ENCODE measurements around the gene CCDC9.
A peak's percentile ranks its signal among the peaks of the same experiment; 100 is the strongest.

CCDC9 gene

DNA sequence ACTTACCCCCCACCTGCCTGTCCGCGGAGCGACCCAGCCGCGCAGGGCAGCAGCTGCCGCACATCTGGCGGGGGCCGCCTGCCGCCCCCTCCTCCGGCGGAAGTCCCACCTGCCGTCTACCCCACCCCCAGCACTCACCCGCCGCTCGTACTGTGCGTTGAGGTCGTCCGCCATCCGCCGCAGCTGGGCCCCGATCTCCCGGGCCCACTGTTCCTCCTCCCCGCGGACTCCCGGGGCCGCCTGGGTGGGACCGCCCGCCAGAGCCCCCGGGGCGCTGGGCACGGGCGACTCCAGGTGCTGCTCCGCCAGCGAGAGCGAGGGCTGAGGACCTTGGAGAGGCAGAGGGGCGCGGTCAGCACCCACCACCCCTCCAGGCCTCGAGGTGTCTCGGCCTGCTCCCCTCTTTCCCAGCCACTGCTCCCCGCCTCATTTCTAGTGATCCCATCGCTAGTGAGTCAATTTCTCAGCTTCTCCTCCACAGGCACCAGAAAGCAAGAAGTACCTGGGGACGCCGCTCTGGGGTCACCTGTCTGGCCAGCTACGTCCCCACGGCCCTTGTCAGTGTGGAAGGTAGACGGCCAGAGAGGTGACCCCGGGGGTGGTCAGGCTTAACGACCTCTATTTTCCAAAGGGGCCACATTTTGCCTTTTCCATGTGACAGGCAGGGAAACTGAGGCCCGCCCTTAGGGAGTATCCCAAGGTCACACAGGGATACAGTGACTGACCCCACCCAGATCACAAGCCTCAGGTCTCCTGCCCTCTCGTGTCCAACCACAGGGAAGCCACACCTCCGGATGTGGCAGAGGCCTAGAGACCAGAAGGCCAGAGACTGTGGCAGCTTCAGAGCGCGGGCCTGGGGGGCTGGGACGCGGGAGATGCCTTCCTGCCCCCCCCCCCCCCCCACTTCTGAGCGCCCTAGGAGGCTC lies 29.6 kb upstream of the CCDC9 start:
- peaks cover 13% of the 10 kb centered on the region for H3K36me3 ChIP-seq (ENCODE audit: low read depth)
- no peaks in the 10 kb centered on the region for H3K9me3 ChIP-seq (ENCODE audit: severe bottlenecking)
- TF ChIP-seq, protein P1, sequence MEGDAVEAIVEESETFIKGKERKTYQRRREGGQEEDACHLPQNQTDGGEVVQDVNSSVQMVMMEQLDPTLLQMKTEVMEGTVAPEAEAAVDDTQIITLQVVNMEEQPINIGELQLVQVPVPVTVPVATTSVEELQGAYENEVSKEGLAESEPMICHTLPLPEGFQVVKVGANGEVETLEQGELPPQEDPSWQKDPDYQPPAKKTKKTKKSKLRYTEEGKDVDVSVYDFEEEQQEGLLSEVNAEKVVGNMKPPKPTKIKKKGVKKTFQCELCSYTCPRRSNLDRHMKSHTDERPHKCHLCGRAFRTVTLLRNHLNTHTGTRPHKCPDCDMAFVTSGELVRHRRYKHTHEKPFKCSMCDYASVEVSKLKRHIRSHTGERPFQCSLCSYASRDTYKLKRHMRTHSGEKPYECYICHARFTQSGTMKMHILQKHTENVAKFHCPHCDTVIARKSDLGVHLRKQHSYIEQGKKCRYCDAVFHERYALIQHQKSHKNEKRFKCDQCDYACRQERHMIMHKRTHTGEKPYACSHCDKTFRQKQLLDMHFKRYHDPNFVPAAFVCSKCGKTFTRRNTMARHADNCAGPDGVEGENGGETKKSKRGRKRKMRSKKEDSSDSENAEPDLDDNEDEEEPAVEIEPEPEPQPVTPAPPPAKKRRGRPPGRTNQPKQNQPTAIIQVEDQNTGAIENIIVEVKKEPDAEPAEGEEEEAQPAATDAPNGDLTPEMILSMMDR (IDR thresholded peaks at IDR 0.05; ENCODE audit: poor library complexity, severe bottlenecking): no peak
- H3K27ac ChIP-seq (ENCODE audit: poor library complexity, severe bottlenecking): peak overlapping the region; percentile 93
- peak; percentile 85 for DNase-seq (ENCODE audit: low spot score)
- H3K27me3 ChIP-seq (ENCODE audit: insufficient read depth, poor library complexity, severe bottlenecking): no peaks in the 10 kb centered on the region
- peaks cover 12% of the 10 kb centered on the region for H3K4me1 ChIP-seq (ENCODE audit: insufficient read depth, poor library complexity, severe bottlenecking)
- ATAC-seq (ENCODE audit: low read depth): peak; percentile 24; the same call in 2 of the 3 replicates
- peak overlapping the region; percentile 50 for H3K4me3 ChIP-seq (ENCODE audit: severe bottlenecking)

DNA sequence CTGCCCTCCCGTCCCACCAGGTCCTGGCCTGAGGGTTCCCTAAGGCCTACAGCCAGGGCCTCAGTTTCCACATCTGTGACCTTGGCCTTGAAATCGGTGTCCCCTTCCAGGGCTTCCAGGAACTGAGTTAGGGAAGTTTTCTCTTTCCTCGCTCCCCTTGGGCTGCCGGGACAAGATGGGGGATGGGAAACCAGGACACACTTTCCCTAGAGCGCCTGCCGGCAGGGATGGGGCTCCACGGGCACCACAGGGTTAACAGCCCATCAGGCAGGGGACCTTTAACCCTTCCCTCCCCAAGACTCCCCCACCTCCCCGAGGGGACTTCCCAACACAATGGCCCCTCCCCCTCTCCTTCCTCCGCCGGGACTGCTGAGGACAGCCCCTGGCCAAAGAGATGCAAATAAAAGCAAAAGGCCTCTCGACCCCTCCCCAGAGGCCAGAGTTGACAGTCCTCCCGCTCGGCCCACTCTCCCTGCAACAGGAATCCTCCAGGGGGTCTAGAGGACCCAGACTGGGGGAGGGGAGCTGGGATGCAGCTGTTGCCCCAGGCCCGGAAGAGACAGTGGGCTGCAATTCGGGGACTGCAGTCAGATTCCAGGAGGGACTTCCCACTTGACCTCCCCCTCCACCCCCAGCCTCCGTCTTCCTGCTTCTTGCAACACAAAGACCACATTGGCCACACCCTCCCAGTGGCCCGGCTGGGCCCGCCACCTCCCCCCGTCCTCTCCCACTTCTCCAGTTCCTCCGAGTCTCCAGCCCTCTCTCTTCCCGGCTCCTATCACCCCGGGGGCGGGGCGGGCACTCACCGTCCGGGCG lies 28.8 kb upstream of the CCDC9 start:
- no peaks in the 10 kb centered on the region for H3K9me3 ChIP-seq (ENCODE audit: severe bottlenecking)
- peaks cover 16% of the 10 kb centered on the region for H3K4me1 ChIP-seq (ENCODE audit: insufficient read depth, poor library complexity, severe bottlenecking)
- peak overlapping the region; percentile 50 for H3K4me3 ChIP-seq (ENCODE audit: severe bottlenecking)
- H3K27ac ChIP-seq (ENCODE audit: poor library complexity, severe bottlenecking): peak overlapping the region; percentile 93
- DNase-seq (ENCODE audit: low spot score) (peak; percentile 93), ATAC-seq (ENCODE audit: low read depth) (peak; percentile 42)
- TF ChIP-seq, protein P1 (IDR thresholded peaks at IDR 0.05; ENCODE audit: poor library complexity, severe bottlenecking): no peak
- H3K27me3 ChIP-seq (ENCODE audit: insufficient read depth, poor library complexity, severe bottlenecking): no peaks in the 10 kb centered on the region
- peaks cover 9% of the 10 kb centered on the region for H3K36me3 ChIP-seq (ENCODE audit: low read depth)

GRCh38 chr19:47228168-47228936 lies 28.0 kb upstream of the CCDC9 start:
- H3K4me1 ChIP-seq (ENCODE audit: insufficient read depth, poor library complexity, severe bottlenecking): peaks cover 18% of the 10 kb centered on the region
- H3K4me3 ChIP-seq (ENCODE audit: severe bottlenecking): peak overlapping the region; percentile 50
- peak; percentile 35 for ATAC-seq (ENCODE audit: low read depth)
- H3K27me3 ChIP-seq (ENCODE audit: insufficient read depth, poor library complexity, severe bottlenecking): no peaks in the 10 kb centered on the region
- peaks cover 9% of the 10 kb centered on the region for H3K36me3 ChIP-seq (ENCODE audit: low read depth)
- TF ChIP-seq, protein P1 (IDR thresholded peaks at IDR 0.05; ENCODE audit: poor library complexity, severe bottlenecking): no peak
- DNase-seq (ENCODE audit: low spot score): no peak
- H3K27ac ChIP-seq (ENCODE audit: poor library complexity, severe bottlenecking): peak overlapping the region; percentile 93
- H3K9me3 ChIP-seq (ENCODE audit: severe bottlenecking): no peaks in the 10 kb centered on the region

- peaks cover 9% of the 10 kb centered on the region for H3K36me3 ChIP-seq (ENCODE audit: low read depth)
- DNase-seq (ENCODE audit: low spot score): no peak
- peak overlapping the region; percentile 50 for H3K4me3 ChIP-seq (ENCODE audit: severe bottlenecking)
- ATAC-seq (ENCODE audit: low read depth): peak; percentile 7; the same call in 1 of the 3 replicates
- H3K27me3 ChIP-seq (ENCODE audit: insufficient read depth, poor library complexity, severe bottlenecking): no peaks in the 10 kb centered on the region
- no peaks in the 10 kb centered on the region for H3K9me3 ChIP-seq (ENCODE audit: severe bottlenecking)
- peaks cover 18% of the 10 kb centered on the region for H3K4me1 ChIP-seq (ENCODE audit: insufficient read depth, poor library complexity, severe bottlenecking)
- TF ChIP-seq, protein P1 (IDR thresholded peaks at IDR 0.05; ENCODE audit: poor library complexity, severe bottlenecking): no peak
- peak overlapping the region; percentile 93 for H3K27ac ChIP-seq (ENCODE audit: poor library complexity, severe bottlenecking)
Observed at GRCh38 chr19:47228937-47229675, 27.2 kb upstream of the CCDC9 start.
